Body of pancreas (tissue), 4 donors: Measurements from ENCODE around the gene NCAM2. TPM values are rescaled to one million over a fixed set of nuclear protein-coding genes. Genes with fewer than 3 reads are reported as not detected.

Source experiments
- ATAC-seq: fragments of 150-250 bp; one replicate; pipeline ENCODE4 v1.9.1; 2016
- DNase-seq, 4 donors: peaks; one replicate each; pipeline ENCODE4 v3.0.0-alpha.2; 2019
- H3K27ac ChIP-seq, 4 donors: fragments of 200-600 bp; sonication (generic); 1 replicate in 3 of 4; 2 replicates in 1 of 4; pipeline versions ENCODE4 v1.5.1 to v1.6.1; 2016 to 2019; ENCODE audit warnings: mild to moderate bottlenecking in 1 of 4, mixed read lengths in 1 of 4, moderate library complexity in 1 of 4
- H3K27me3 ChIP-seq, 2 donors: fragments of 200-600 bp; sonication (generic); one replicate each; pipeline ENCODE4 v1.6.0; 2016; ENCODE audit warnings: mild to moderate bottlenecking in 1 of 2
- H3K36me3 ChIP-seq, 2 donors: fragments of 200-600 bp; sonication (generic); replicated peaks in 1 of 2; 2 replicates each; pipeline ENCODE4 v1.5.1; 2016; ENCODE audit warnings: low read depth in 2 of 2; ENCODE audit not compliant: insufficient read depth in 1 of 2
- H3K4me1 ChIP-seq: fragments of 200-600 bp; sonication (generic); one replicate; pipeline ENCODE4 v1.6.0; 2016
- H3K4me3 ChIP-seq, 2 donors: fragments of 200-600 bp; sonication (generic); 1 replicate in 1 of 2; 2 replicates in 1 of 2; pipeline ENCODE4 v1.5.1; 2016 to 2019
- H3K9me3 ChIP-seq, 3 donors: fragments of 200-600 bp; sonication (generic); 1 replicate in 2 of 3; 2 replicates in 1 of 3; pipeline ENCODE4 v1.5.1; 2016
- POLR2A ChIP-seq, 3 donors: fragments of 450-650 bp; IDR thresholded peaks; one replicate each; pipeline ENCODE4 v1.6.1; 2016; ENCODE audit warnings: antibody characterized with exemption in 3 of 3, mild to moderate bottlenecking in 2 of 3
- WGBS, 2 donors: methylation state at CpG; one replicate each; pipeline ENCODE4 v1.1.5; 2017; 5-methylcytosine and 5-hydroxymethylcytosine counted together
- intact Hi-C: fragments of 100-400 bp; cut with DNase I; formaldehyde crosslinking; loops from one replicate; pipeline ENCODE4 v1.15.1; 2023
- total RNA-seq, 2 donors: library from RNA; depleted of rRNA; stranded (reverse); fragments of >200 nt; gene quantifications; one replicate each; pipeline ENCODE4 v1.1.0, GENCODE V29; 2016
- TF ChIP-seq, protein P1 (sequence below), 7 experiments: fragments of 450-650 bp in 4 of 7; fragments of 200-600 bp in 3 of 7; sonication (generic) in 3 of 7; IDR thresholded peaks; one replicate each; pipeline ENCODE4 v1.5.1; 2016 to 2019; ENCODE audit warnings: antibody characterized with exemption in 7 of 7

NCAM2 gene
- total RNA-seq, 2 donors from 2014 or later, result under 0.01 to 0.26 TPM

DNA sequence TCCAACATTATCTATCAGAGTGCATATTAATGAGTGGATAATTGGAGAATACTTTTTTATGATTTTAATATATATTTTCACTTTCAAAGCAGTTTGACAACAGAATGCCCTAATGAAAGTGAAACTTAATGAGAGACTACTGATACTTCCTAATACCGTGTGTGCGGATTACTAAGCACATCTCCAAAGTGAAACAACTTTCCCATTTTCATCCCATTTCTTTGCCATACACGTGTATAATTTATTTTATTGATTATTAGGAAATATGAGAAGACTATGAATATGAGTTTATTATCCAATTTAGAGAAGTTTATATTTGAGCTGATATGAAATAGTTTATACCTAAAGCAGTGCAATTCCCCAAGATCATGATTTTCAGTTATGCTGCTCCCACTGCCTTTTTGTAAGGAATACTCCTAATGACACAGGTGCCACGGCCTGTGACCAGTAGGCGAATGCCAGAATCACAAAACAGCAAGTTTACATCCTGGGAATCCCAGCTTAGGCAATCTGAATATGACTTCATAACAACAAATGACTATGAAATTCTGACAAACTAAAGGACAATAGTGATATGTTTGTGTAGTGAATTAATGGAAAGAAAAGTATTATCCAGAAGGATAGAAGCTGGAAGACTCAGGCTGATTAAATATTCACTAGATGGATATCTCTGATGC lies 202.9 kb downstream of the NCAM2 start:
- Histone ChIP-seq H3K27ac (no peak overlapping the region), H3K9me3 (no peaks in the 10 kb centered on the region), H3K36me3 (no peaks in the 10 kb centered on the region), H3K27me3 (no peaks in the 10 kb centered on the region), H3K4me3 (no peak overlapping the region), H3K4me1 (no peaks in the 10 kb centered on the region)
- WGBS, 2 donors, result 37 to 57% methylated on average over 5 of the region's 5 CpGs
- DNase-seq, result no peak
- TF ChIP-seq POLR2A (IDR thresholded peaks at IDR 0.05), result no peak
- TF ChIP-seq, protein P1, sequence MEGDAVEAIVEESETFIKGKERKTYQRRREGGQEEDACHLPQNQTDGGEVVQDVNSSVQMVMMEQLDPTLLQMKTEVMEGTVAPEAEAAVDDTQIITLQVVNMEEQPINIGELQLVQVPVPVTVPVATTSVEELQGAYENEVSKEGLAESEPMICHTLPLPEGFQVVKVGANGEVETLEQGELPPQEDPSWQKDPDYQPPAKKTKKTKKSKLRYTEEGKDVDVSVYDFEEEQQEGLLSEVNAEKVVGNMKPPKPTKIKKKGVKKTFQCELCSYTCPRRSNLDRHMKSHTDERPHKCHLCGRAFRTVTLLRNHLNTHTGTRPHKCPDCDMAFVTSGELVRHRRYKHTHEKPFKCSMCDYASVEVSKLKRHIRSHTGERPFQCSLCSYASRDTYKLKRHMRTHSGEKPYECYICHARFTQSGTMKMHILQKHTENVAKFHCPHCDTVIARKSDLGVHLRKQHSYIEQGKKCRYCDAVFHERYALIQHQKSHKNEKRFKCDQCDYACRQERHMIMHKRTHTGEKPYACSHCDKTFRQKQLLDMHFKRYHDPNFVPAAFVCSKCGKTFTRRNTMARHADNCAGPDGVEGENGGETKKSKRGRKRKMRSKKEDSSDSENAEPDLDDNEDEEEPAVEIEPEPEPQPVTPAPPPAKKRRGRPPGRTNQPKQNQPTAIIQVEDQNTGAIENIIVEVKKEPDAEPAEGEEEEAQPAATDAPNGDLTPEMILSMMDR (IDR thresholded peaks at IDR 0.05), result no peak
- intact Hi-C loops, result no loop called here
- peak; percentile 27 for ATAC-seq

DNA sequence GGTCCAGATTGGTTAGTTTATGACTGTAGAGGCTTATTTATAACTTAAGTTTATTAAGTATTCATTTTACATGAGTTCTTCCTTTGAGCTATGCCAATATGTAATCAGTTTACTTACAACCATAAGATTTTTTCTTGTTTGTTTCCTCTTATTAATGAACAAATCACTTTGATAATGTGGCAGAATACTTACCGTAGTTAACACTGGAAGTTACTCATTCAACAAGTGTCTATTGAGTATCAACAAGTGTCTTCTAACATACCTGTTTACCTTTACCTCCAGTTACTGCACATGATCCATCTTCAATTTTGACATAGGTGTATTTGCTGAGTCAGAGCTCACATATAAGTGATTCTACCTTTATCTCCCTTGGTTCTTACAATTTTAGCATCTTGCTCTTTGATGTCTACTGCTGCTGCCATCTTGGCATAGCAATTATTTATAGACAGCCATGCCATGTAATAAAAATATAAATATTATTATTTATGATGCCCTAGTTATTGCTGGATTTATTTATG lies 205.7 kb downstream of the NCAM2 start:
- no peaks in the 10 kb centered on the region for H3K36me3 ChIP-seq
- intact Hi-C loops, result no loop called here
- no peak for DNase-seq
- 62 to 63% methylated on average over 1 of the region's 1 CpG for WGBS, 2 donors
- no peak overlapping the region for H3K4me3 ChIP-seq
- H3K9me3 ChIP-seq, result no peaks in the 10 kb centered on the region
- H3K4me1 ChIP-seq, result no peaks in the 10 kb centered on the region
- H3K27ac ChIP-seq, result no peak overlapping the region
- no peak for ATAC-seq
- H3K27me3 ChIP-seq, result no peaks in the 10 kb centered on the region
- no peak for TF ChIP-seq POLR2A (IDR thresholded peaks at IDR 0.05)
- TF ChIP-seq, protein P1 (IDR thresholded peaks at IDR 0.05), result no peak

DNA sequence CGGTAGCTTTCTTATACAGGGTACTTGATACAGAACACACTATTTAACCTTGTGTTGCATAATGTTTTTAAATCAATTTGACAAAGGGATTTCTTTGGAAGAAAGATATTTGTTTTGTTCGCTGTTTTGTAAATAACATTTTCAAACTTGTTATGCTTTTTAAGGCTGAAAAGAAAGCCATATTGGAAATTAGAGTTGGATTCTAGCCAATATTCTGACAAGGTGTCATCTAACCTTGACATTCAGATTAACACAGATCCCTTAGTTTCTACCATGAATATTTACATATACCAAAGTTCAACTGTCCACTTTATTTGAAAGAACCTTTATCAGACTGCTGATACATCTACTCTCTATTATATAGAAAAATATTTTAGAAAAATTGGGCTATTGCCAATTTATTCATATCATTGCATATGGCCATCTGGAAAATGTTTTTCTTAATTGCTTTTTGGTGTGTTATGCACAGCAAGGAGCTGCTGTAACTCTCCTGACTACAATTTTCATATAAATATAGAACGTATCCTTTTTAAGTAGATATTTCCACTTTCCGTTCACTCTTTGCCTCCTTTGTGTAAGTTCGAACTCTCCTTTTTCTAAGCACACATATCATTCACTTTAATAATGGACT lies 206.3 kb downstream of the NCAM2 start:
- no peak for DNase-seq

DNA sequence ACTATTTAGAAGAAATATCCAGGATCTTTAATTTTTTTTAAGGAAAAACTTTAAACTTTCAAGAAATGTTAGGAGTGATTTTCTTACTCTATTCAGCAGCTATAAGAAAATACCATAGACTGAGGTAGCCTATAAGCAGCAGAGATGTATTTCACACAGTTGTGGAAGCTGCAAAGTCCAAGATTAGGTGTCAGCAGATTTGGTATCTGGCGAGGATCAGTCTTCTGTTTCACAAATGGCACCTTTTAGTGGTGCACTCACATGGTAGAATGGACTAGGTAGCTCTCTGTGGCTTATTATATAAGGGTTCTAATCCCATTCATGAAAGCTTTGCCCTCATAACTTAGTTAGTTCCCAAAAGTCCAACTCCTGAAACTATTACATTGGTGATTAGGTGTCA lies 207.4 kb downstream of the NCAM2 start:
- no peaks in the 10 kb centered on the region for H3K27me3 ChIP-seq
- TF ChIP-seq, protein P1 (IDR thresholded peaks at IDR 0.05), result no peak
- no peak for TF ChIP-seq POLR2A (IDR thresholded peaks at IDR 0.05)
- no peaks in the 10 kb centered on the region for H3K36me3 ChIP-seq
- WGBS, 2 donors, result 46 to 52% methylated on average over 1 of the region's 1 CpG
- H3K4me1 ChIP-seq, result no peaks in the 10 kb centered on the region
- H3K9me3 ChIP-seq, result no peaks in the 10 kb centered on the region
- ATAC-seq (no peak), DNase-seq (no peak)
- H3K4me3 ChIP-seq, result no peak overlapping the region
- no peak overlapping the region for H3K27ac ChIP-seq
- intact Hi-C loops, result no loop called here

More for the DNA sequence above, 206.3 kb downstream of the NCAM2 start:
- ATAC-seq, result no peak
- Histone ChIP-seq H3K4me3 (no peak overlapping the region), H3K36me3 (no peaks in the 10 kb centered on the region), H3K27ac (no peak overlapping the region), H3K4me1 (no peaks in the 10 kb centered on the region), H3K27me3 (no peaks in the 10 kb centered on the region), H3K9me3 (no peaks in the 10 kb centered on the region)
- TF ChIP-seq POLR2A (IDR thresholded peaks at IDR 0.05), result no peak
- TF ChIP-seq, protein P1 (IDR thresholded peaks at IDR 0.05), result no peak
- intact Hi-C loops, result no loop called here
- 72 to 78% methylated on average over 5 of the region's 5 CpGs for WGBS, 2 donors
